ENCODE measurements around the gene IQCM. TPM values are rescaled to one million over a fixed set of nuclear protein-coding genes. Genes with fewer than 3 reads are reported as not detected.

Gene IQCM
- polyA plus RNA-seq, 2 of the 4 experiments (the other 2 are of a cell fraction), result 0.05 TPM; not detected in 1

- TF ChIP-seq HOXB5 (CRISPR knock-in tag; IDR thresholded peaks at IDR 0.05), result no peak
- no peak for TF ChIP-seq PBX3 (IDR thresholded peaks at IDR 0.05)
- TF ChIP-seq MAX (IDR thresholded peaks at IDR 0.05), result no peak
- TF ChIP-seq CHD4 (IDR thresholded peaks at IDR 0.05; ENCODE audit: borderline replicate concordance), result no peak
- no peak for TF ChIP-seq RFX5 (IDR thresholded peaks at IDR 0.05)
- no peak for TF ChIP-seq HOXB13 (CRISPR knock-in tag; IDR thresholded peaks at IDR 0.05; ENCODE audit: low read depth)
- no peak for TF ChIP-seq HES2 (IDR thresholded peaks at IDR 0.05)
- TF ChIP-seq CEBPB (IDR thresholded peaks at IDR 0.05), result no peak
- TF ChIP-seq EP300 (IDR thresholded peaks at IDR 0.05), result no peak
- no peak for TF ChIP-seq BHLHE40 (IDR thresholded peaks at IDR 0.05; ENCODE audit: low read depth, low read length)
- H3K9me3 ChIP-seq, result no peaks in the 10 kb centered on the region
- H3K4me1 ChIP-seq, result no peaks in the 10 kb centered on the region
- H3K27ac ChIP-seq, result no peak overlapping the region
- DNase-seq (ENCODE audit: low read depth in 1 of 2, low spot score in 1 of 2) (no peak), ATAC-seq (no peak), FAIRE-seq (no peak)
- WGBS (ENCODE audit: missing lambda C conversion rate), result 7% methylated on average over 2 of the region's 2 CpGs
- H3K4me3 ChIP-seq, result no peak overlapping the region
- ChIA-PET CTCF (no interaction called here), POLR2A (no interaction called here)
- H3K4me2 ChIP-seq, result no peak overlapping the region
These were observed 92.6 kb downstream of the IQCM start for GRCh38 chr4:149723065-149723464.

GRCh38 chr4:149719806-149720205, 95.8 kb downstream of the IQCM start:
- Histone ChIP-seq H3K9me3 (no peaks in the 10 kb centered on the region), H3K27ac (no peak overlapping the region), H3K4me3 (no peak overlapping the region), H3K4me2 (no peak overlapping the region), H3K4me1 (no peaks in the 10 kb centered on the region)
- ChIA-PET CTCF (no interaction called here), POLR2A (no interaction called here)
- TF ChIP-seq FOSB (CRISPR knock-in tag; IDR thresholded peaks at IDR 0.05) (no peak), CEBPB (IDR thresholded peaks at IDR 0.05) (no peak), ZNF302 (CRISPR knock-in tag; IDR thresholded peaks at IDR 0.05) (no peak), USF2 (IDR thresholded peaks at IDR 0.05) (no peak), HES2 (IDR thresholded peaks at IDR 0.05) (no peak), FOXS1 (CRISPR knock-in tag; IDR thresholded peaks at IDR 0.05) (no peak), CHD2 (IDR thresholded peaks at IDR 0.05; ENCODE audit: low read length, partially characterized antibody) (no peak), ATOH8 (CRISPR knock-in tag; IDR thresholded peaks at IDR 0.05; ENCODE audit: low read depth) (no peak), ESRRA (IDR thresholded peaks at IDR 0.05; ENCODE audit: borderline replicate concordance, low read length) (no peak), MAFK (IDR thresholded peaks at IDR 0.05; ENCODE audit: partially characterized antibody) (no peak), EHF (CRISPR knock-in tag; IDR thresholded peaks at IDR 0.05) (no peak), ELK1 (IDR thresholded peaks at IDR 0.05; ENCODE audit: low read depth, low read length) (no peak), CBX2 (IDR thresholded peaks at IDR 0.05; ENCODE audit: borderline replicate concordance, low read depth) (no peak), CHD4 (IDR thresholded peaks at IDR 0.05; ENCODE audit: borderline replicate concordance) (no peak), NPAS2 (CRISPR knock-in tag; IDR thresholded peaks at IDR 0.05; ENCODE audit: borderline replicate concordance) (no peak), KDM1A (IDR thresholded peaks at IDR 0.05; ENCODE audit: low read depth) (no peak)
- DNase-seq (ENCODE audit: low read depth in 1 of 2, low spot score in 1 of 2) (no peak), ATAC-seq (no peak), FAIRE-seq (no peak)
- WGBS (ENCODE audit: missing lambda C conversion rate), result 60% methylated on average over 1 of the region's 1 CpG

Measured in A549 (cell line).